SK-N-SH treated with all-trans-retinoic acid at 6 μM for 48 hours (cell line): ENCODE results near the gene CBFA2T3.

Experiments
- CSDC2 ChIP-seq: fragments of 250-450 bp; sonication (Bioruptor Pico); IDR thresholded peaks from 2 replicates; pipeline ENCODE4 v1.5.0; 2020; ENCODE audit warnings: mild to moderate bottlenecking, moderate library complexity
- OSR1 ChIP-seq: fragments of 250-450 bp; sonication (Bioruptor Pico); IDR thresholded peaks from 2 replicates; pipeline ENCODE4 v1.8.0; 2022; ENCODE audit warnings: moderate library complexity, mild to moderate bottlenecking, inconsistent platforms
- ZC3H10 ChIP-seq: fragments of 250-450 bp; sonication (Bioruptor Pico); IDR thresholded peaks from 2 replicates; pipeline ENCODE4 v1.5.1; 2021; ENCODE audit warnings: mild to moderate bottlenecking, moderate library complexity
- ZFP3 ChIP-seq: fragments of 250-450 bp; sonication (Bioruptor Pico); IDR thresholded peaks from 2 replicates; pipeline ENCODE4 v1.5.0; 2020; ENCODE audit warnings: mild to moderate bottlenecking, moderate library complexity
- ZFP30 ChIP-seq: fragments of 450-650 bp; formaldehyde crosslinking; IDR thresholded peaks from 2 replicates; pipeline ENCODE4 v1.5.0; 2022; ENCODE audit warnings: mild to moderate bottlenecking, moderate library complexity
- ZNF8 ChIP-seq: fragments of 450-650 bp; formaldehyde crosslinking; IDR thresholded peaks from 2 replicates; pipeline ENCODE4 v1.5.0; 2020; ENCODE audit warnings: mild to moderate bottlenecking, moderate library complexity
- TF ChIP-seq, protein P1 (sequence below): fragments of 250-450 bp; sonication (Bioruptor Pico); IDR thresholded peaks from 2 replicates; pipeline ENCODE4 v1.8.0; 2020; ENCODE audit warnings: mild to moderate bottlenecking, moderate library complexity, borderline replicate concordance

DNA sequence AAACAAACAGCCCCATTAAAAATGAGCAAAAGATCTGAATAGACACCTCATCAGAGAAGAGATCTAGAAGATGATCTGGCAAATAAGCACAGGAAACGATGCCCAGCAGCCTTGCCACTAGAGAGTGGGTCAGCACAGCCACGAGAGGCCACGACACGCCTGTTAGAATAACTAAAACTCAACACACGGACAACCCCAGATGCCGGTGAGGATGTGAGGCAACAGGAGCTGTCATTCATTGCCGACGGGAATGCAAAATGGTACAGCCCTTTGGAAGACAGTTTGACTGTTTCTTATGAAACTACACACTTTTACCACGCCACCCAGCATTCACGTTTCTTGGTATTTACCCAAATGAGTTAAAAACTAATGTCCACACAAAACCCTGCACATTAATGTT lies 31.5 kb downstream of the CBFA2T3 start:
- no peak for TF ChIP-seq ZFP30 (CRISPR knock-in tag)
- no peak for TF ChIP-seq ZFP3
- TF ChIP-seq CSDC2 (CRISPR knock-in tag), result no peak
- TF ChIP-seq OSR1 (CRISPR knock-in tag), result no peak
- no peak for TF ChIP-seq ZC3H10
- TF ChIP-seq, protein P1, sequence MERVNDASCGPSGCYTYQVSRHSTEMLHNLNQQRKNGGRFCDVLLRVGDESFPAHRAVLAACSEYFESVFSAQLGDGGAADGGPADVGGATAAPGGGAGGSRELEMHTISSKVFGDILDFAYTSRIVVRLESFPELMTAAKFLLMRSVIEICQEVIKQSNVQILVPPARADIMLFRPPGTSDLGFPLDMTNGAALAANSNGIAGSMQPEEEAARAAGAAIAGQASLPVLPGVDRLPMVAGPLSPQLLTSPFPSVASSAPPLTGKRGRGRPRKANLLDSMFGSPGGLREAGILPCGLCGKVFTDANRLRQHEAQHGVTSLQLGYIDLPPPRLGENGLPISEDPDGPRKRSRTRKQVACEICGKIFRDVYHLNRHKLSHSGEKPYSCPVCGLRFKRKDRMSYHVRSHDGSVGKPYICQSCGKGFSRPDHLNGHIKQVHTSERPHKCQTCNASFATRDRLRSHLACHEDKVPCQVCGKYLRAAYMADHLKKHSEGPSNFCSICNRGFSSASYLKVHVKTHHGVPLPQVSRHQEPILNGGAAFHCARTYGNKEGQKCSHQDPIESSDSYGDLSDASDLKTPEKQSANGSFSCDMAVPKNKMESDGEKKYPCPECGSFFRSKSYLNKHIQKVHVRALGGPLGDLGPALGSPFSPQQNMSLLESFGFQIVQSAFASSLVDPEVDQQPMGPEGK (CRISPR knock-in tag), result no peak
- TF ChIP-seq ZNF8 (CRISPR knock-in tag), result no peak
